Measurements from ENCODE around the gene FOXRED2. TPM values are rescaled to one million over a fixed set of nuclear protein-coding genes. Genes with fewer than 3 reads are reported as not detected.
A peak's percentile ranks its signal among the peaks of the same experiment; 100 is the strongest.

FOXRED2 gene
- total and polyA plus RNA-seq, 2 of the 4 experiments (the other 2 are of a cell fraction): 1.6 to 4.0 TPM

DNA sequence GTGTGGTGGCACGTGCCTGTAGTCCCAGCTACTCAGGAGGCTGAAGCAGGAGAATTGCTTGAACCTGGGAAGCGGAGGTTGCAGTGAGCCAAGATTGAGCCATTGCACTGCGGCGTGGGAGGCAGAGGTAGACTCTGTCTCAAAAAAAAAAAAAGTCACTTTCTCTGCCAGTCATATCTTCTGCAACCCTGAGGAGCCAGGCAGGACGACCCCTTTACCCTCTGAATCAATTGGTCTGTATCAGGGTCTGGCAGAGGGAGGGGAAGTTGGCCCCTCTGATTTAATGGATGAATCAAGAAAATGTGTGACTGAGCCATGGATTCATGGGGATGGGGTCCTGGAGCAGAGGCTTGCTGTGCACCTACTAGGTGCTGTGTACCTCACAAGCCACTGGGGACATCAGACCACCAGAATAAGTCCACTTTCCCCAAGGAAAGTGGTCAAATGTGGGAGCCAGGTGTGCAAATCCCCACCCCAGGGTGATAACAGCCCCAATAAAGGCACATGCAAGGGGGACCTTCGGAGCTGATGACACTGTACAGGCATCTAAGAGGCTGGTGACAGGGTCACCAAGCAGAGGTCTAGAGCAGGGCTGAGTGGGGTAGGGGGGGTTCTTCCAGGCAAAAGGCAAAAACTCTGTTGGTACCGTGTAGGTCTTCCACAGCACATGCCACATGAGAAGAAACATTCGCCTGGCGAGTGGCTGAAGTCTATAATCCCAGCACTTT is 54.4 kb downstream of the FOXRED2 start:
- no TSS peak for BruUV-seq (replicated peaks)
- CTCF ChIA-PET: no interaction called here

More for the DNA sequence above, 54.4 kb downstream of the FOXRED2 start:
- Histone ChIP-seq H4K8ac (ENCODE audit: low read depth in 2 of 2, low read length in 2 of 2) (no peak overlapping the region), H2BK5ac (ENCODE audit: low read depth, low read length, poor library complexity, severe bottlenecking) (no peak overlapping the region), H3K9me1 (ENCODE audit: insufficient read depth, low read length) (peaks cover 2% of the 10 kb centered on the region; the same call in 1 of the 2 replicates), H3K36me3 (ENCODE audit: control insufficient read depth, insufficient read depth, low read length) (no peaks in the 10 kb centered on the region), H3K9me3 (ENCODE audit: control insufficient read depth, insufficient read depth, low read length) (no peaks in the 10 kb centered on the region), H3K23ac (ENCODE audit: low read depth, low read length) (no peak overlapping the region), H2BK15ac (ENCODE audit: low read depth, low read length) (0 out of 3 replicates have a peak overlapping the region, but pooled peaks have one; percentile 3), H3K4me2 (ENCODE audit: low read depth, low read length) (no peak overlapping the region), H3K18ac (ENCODE audit: low read depth, low read length) (no peak overlapping the region), H3K4me1 (ENCODE audit: control insufficient read depth, insufficient read depth, low read length) (peaks cover 12% of the 10 kb centered on the region), H3K4me3 (ENCODE audit: insufficient read depth, low read depth, low read length) (no peak overlapping the region), H2BK20ac (ENCODE audit: low read depth, low read length) (peak overlapping the region; percentile 26), H4K91ac (ENCODE audit: insufficient read depth, low read depth, low read length) (no peak overlapping the region), H3K27me3 (ENCODE audit: control insufficient read depth, insufficient read depth, low read length) (no peaks in the 10 kb centered on the region), H3K14ac (replicated peaks; ENCODE audit: low read depth, low read length) (no peak overlapping the region), H3K56ac (ENCODE audit: extremely low read depth, insufficient read depth, low read length) (no peak overlapping the region), H2AK5ac (ENCODE audit: low read depth, low read length) (peak overlapping the region; percentile 48), H3K9ac (ENCODE audit: low read depth, low read length) (no peak overlapping the region), H3K4ac (ENCODE audit: low read depth, low read length) (peak overlapping the region; percentile 15), H2BK120ac (ENCODE audit: low read depth, low read length) (no peak overlapping the region), H4K5ac (ENCODE audit: low read depth, low read length) (no peak overlapping the region), H3K79me1 (ENCODE audit: low read depth in 1 of 2, low read length in 2 of 2) (peaks cover 0 to 15% of the 10 kb centered on the region in 2 experiments; a peak in 1 of 4 replicates), H2AK9ac (replicated peaks; ENCODE audit: low read depth, low read length, poor library complexity) (no peak overlapping the region), H4K20me1 (ENCODE audit: insufficient read depth, low read length) (no peaks in the 10 kb centered on the region), H3K27ac (ENCODE audit: insufficient read depth, low read length) (no peak overlapping the region), H2AFZ (replicated peaks; ENCODE audit: low read length, poor library complexity) (no peak overlapping the region)
- intact Hi-C loops (cut with micrococcal nuclease): no loop called here
- no peak for DNase-seq
- 83% methylated on average over 2 of the region's 9 CpGs; no CpG with 5 or more reads in 1 of the 2 experiments for WGBS, 2 experiments (ENCODE audit: extremely low coverage in 2 of 2, insufficient read length in 1 of 2)
- ATAC-seq (ENCODE audit: low read depth): no peak
- TF ChIP-seq NFE2L2 (IDR thresholded peaks at IDR 0.05; ENCODE audit: low read depth, low read length) (no peak), MXI1 (IDR thresholded peaks at IDR 0.05; ENCODE audit: borderline replicate concordance, low read depth, low read length) (no peak), RAD21 (IDR thresholded peaks at IDR 0.05; ENCODE audit: low read length) (no peak), POLR2A (IDR thresholded peaks at IDR 0.05; ENCODE audit: low read depth, low read length) (no peak), MAZ (IDR thresholded peaks at IDR 0.05; ENCODE audit: borderline replicate concordance, low read depth, low read length) (no peak), BHLHE40 (IDR thresholded peaks at IDR 0.05; ENCODE audit: low read depth, low read length) (no peak), MAFK (IDR thresholded peaks at IDR 0.05; ENCODE audit: low read depth, low read length) (no peak), FOS (IDR thresholded peaks at IDR 0.05; ENCODE audit: low read depth, low read length) (no peak), SMC3 (IDR thresholded peaks at IDR 0.05; ENCODE audit: low read depth, low read length) (no peak), CHD1 (IDR thresholded peaks at IDR 0.05; ENCODE audit: low read depth, low read length) (no peak), RCOR1 (IDR thresholded peaks at IDR 0.05; ENCODE audit: insufficient replicate concordance, low read length) (no peak), RFX5 (IDR thresholded peaks at IDR 0.05; ENCODE audit: low read depth, low read length) (no peak), CEBPB (IDR thresholded peaks at IDR 0.05; ENCODE audit: low read depth, low read length) (no peak)
- TF ChIP-seq, protein P1, sequence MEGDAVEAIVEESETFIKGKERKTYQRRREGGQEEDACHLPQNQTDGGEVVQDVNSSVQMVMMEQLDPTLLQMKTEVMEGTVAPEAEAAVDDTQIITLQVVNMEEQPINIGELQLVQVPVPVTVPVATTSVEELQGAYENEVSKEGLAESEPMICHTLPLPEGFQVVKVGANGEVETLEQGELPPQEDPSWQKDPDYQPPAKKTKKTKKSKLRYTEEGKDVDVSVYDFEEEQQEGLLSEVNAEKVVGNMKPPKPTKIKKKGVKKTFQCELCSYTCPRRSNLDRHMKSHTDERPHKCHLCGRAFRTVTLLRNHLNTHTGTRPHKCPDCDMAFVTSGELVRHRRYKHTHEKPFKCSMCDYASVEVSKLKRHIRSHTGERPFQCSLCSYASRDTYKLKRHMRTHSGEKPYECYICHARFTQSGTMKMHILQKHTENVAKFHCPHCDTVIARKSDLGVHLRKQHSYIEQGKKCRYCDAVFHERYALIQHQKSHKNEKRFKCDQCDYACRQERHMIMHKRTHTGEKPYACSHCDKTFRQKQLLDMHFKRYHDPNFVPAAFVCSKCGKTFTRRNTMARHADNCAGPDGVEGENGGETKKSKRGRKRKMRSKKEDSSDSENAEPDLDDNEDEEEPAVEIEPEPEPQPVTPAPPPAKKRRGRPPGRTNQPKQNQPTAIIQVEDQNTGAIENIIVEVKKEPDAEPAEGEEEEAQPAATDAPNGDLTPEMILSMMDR (conservative IDR thresholded peaks at IDR 0.05; ENCODE audit: low read depth, low read length): no peak
- TF ChIP-seq, protein P2, sequence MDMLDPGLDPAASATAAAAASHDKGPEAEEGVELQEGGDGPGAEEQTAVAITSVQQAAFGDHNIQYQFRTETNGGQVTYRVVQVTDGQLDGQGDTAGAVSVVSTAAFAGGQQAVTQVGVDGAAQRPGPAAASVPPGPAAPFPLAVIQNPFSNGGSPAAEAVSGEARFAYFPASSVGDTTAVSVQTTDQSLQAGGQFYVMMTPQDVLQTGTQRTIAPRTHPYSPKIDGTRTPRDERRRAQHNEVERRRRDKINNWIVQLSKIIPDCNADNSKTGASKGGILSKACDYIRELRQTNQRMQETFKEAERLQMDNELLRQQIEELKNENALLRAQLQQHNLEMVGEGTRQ (IDR thresholded peaks at IDR 0.05; ENCODE audit: low read depth, low read length): no peak
- TF ChIP-seq, protein P3, sequence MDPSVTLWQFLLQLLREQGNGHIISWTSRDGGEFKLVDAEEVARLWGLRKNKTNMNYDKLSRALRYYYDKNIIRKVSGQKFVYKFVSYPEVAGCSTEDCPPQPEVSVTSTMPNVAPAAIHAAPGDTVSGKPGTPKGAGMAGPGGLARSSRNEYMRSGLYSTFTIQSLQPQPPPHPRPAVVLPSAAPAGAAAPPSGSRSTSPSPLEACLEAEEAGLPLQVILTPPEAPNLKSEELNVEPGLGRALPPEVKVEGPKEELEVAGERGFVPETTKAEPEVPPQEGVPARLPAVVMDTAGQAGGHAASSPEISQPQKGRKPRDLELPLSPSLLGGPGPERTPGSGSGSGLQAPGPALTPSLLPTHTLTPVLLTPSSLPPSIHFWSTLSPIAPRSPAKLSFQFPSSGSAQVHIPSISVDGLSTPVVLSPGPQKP (IDR thresholded peaks at IDR 0.05; ENCODE audit: borderline replicate concordance, low read depth, low read length): no peak
- dilution Hi-C loops (cut with HindIII; ENCODE audit: low sequenced_read_pairs, unreplicated experiment): no loop called here
- in situ Hi-C loops (cut with MboI; ENCODE audit: low sequenced_read_pairs): no loop called here
- POLR2A ChIA-PET (ENCODE audit: unreplicated experiment): no interaction called here
